ENCODE measurements around the gene ARHGEF28.

The ARHGEF28 gene

DNA sequence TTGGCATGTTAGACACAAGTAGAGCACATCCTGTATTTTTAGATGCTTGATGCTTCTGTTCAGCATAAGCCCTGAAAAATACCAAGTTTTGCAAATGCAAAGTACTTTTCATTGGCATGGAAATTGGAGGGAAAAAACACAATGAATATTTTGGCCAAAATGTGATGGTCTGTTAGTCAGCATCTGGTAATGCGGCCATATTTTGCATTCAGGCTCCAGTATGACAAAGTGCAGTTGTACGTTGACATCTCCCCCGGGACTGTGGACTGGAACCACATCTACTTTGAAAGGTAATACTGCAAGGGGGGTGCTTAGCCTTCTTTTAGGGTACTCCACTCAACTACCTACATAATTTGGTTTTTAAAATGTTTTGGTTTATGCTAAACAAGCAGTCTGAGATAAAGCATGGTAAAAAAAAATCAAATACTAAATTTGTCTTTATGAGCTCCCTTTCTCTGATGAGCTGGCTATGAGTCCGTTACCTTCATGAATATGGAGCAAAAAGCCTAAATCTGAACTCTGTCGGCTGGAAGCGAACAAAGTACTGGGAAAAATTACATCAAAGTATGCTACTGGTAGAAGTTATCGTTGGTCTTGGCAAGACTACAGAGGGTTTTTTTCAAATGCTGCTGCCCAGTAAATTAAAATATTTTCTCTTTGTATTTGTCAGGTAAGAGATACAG is 297.0 kb downstream of the ARHGEF28 start:
- no peak for DNase-seq (ENCODE audit: low read depth, low spot score)
- WGBS (ENCODE audit: insufficient coverage, insufficient read length), result no CpG with 5 or more reads among the region's 7 CpGs
- Histone ChIP-seq H3K27me3 (ENCODE audit: control insufficient read depth, insufficient read depth, low read length) (no peaks in the 10 kb centered on the region), H3K27ac (ENCODE audit: low read length) (no peak overlapping the region), H3K36me3 (ENCODE audit: control insufficient read depth, insufficient read depth, low read length) (no peaks in the 10 kb centered on the region), H3K9me3 (ENCODE audit: control insufficient read depth, insufficient read depth, low read length) (no peaks in the 10 kb centered on the region), H3K4me3 (ENCODE audit: low read length) (no peak overlapping the region), H3K4me1 (ENCODE audit: control insufficient read depth, insufficient read depth, low read length) (no peaks in the 10 kb centered on the region)

DNA sequence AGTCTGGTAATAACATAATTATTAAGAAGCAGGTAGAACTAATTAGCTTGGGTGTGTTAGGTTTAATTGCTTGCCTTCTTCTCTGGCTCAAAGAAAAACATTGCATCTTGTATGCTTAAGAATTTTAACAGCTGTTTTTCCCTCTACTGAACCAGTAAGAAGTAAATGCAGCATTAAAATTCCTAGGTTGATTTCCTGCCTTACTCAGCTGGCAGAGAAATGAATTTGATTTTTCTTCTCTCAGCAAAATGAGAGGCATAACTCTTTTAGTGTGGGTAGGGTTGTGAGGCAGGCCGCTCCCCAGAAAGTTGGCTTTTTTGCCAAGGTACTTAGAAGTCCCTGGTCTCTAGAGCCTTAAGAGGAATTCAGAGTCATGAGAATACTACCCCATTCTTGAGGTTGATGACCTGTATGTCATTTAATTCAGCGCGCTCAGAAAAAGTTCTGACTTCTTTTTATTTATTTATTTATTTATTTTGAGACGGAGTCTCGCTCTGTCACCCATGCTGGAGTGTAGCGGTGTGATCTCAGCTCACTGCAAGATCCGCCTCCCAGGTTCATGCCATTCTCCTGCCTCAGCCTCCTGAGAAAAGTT is 302.6 kb downstream of the ARHGEF28 start:
- WGBS (ENCODE audit: insufficient coverage, insufficient read length), result no CpG with 5 or more reads among the region's 7 CpGs
- H3K4me1 ChIP-seq (ENCODE audit: control insufficient read depth, insufficient read depth, low read length), result no peaks in the 10 kb centered on the region
- H3K9me3 ChIP-seq (ENCODE audit: control insufficient read depth, insufficient read depth, low read length), result no peaks in the 10 kb centered on the region
- H3K27ac ChIP-seq (ENCODE audit: low read length), result no peak overlapping the region
- no peak for DNase-seq (ENCODE audit: low read depth, low spot score)
- no peaks in the 10 kb centered on the region for H3K36me3 ChIP-seq (ENCODE audit: control insufficient read depth, insufficient read depth, low read length)
- H3K27me3 ChIP-seq (ENCODE audit: control insufficient read depth, insufficient read depth, low read length), result no peaks in the 10 kb centered on the region
- H3K4me3 ChIP-seq (ENCODE audit: low read length), result no peak overlapping the region

DNA sequence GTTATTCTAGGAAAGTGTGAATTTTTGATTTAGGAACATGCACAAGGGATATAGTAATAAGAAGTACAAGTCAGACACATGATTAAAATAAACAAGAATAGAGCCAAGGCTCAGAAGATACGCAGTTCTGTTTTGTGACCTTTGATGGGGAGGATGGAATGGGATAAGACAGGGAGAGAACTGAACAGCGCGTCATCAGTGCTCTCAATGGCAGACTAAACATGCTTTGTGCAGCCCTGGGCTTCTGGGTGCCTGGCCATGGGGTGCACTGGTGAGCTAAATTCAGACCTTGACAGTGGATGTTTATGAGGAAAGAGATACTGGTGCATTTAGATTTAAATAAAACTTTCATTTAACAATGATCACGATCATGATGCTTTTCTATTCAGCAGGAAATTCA is 309.7 kb downstream of the ARHGEF28 start:
- whole genome bisulfite sequencing (ENCODE audit: insufficient coverage, insufficient read length), result no CpG with 5 or more reads among the region's 4 CpGs
- Histone ChIP-seq H3K36me3 (ENCODE audit: control insufficient read depth, insufficient read depth, low read length) (no peaks in the 10 kb centered on the region), H3K4me3 (ENCODE audit: low read length) (no peak overlapping the region), H3K9me3 (ENCODE audit: control insufficient read depth, insufficient read depth, low read length) (no peaks in the 10 kb centered on the region), H3K27me3 (ENCODE audit: control insufficient read depth, insufficient read depth, low read length) (no peaks in the 10 kb centered on the region), H3K27ac (ENCODE audit: low read length) (no peak overlapping the region), H3K4me1 (ENCODE audit: control insufficient read depth, insufficient read depth, low read length) (no peaks in the 10 kb centered on the region)
- no peak for DNase-seq (ENCODE audit: low read depth, low spot score)

DNA sequence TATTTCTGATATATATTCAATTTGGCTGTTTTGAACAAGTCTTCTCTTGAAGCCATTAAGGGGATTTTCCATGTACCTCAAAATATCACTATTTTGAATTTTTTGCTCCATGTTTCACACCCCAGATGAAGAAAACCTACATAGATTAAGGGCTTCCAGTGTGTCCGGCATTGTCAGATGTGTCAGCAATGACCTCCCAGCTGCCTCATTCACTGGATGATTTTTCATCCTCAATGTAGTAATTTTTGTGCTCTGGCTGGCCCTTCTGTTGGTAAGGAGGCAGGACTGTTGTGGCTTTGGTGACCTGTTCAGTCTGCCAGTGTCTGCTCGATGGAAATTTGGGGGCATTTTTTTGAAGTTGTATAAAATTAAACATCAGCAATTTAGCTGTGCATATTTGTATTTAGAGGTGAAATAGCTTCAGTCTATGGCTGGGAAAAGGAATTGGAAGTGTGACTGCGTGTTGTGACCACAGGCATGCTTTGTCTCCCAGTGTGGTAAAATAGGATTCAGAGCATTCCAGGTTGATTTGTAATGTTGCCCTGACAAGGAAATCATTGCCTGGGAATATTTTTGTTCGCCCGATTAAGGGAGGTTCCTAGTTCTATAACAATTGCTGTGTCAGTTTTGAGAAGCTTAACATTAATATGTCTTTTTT is 312.4 kb downstream of the ARHGEF28 start:
- H3K9me3 ChIP-seq (ENCODE audit: control insufficient read depth, insufficient read depth, low read length), result no peaks in the 10 kb centered on the region
- DNase-seq (ENCODE audit: low read depth, low spot score), result no peak
- no peaks in the 10 kb centered on the region for H3K36me3 ChIP-seq (ENCODE audit: control insufficient read depth, insufficient read depth, low read length)
- no peak overlapping the region for H3K4me3 ChIP-seq (ENCODE audit: low read length)
- WGBS (ENCODE audit: insufficient coverage, insufficient read length), result no CpG with 5 or more reads among the region's 5 CpGs
- no peaks in the 10 kb centered on the region for H3K4me1 ChIP-seq (ENCODE audit: control insufficient read depth, insufficient read depth, low read length)
- H3K27ac ChIP-seq (ENCODE audit: low read length), result no peak overlapping the region
- H3K27me3 ChIP-seq (ENCODE audit: control insufficient read depth, insufficient read depth, low read length), result no peaks in the 10 kb centered on the region

DNA sequence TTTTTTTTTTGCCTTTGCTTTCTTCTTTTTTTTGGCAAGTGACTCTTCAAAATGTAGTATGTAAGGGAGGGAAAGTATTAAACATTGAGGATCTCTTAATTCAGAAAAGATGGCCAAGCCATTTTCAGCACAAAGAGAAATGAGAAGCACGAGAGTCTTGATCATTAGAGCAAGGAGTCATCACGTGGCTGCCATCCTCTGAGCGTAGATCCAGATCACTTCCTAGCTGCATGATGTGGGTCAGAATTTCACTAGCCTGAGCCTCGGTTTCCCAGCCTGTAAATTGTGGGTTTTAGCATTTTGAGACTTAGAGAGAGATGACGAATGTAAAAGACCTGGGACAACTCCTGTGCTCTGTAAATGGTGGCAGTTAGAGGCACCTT is 312.9 kb downstream of the ARHGEF28 start:
- H3K27ac ChIP-seq (ENCODE audit: low read length), result no peak overlapping the region
- no peak overlapping the region for H3K4me3 ChIP-seq (ENCODE audit: low read length)
- no peaks in the 10 kb centered on the region for H3K4me1 ChIP-seq (ENCODE audit: control insufficient read depth, insufficient read depth, low read length)
- no peaks in the 10 kb centered on the region for H3K36me3 ChIP-seq (ENCODE audit: control insufficient read depth, insufficient read depth, low read length)
- no peaks in the 10 kb centered on the region for H3K9me3 ChIP-seq (ENCODE audit: control insufficient read depth, insufficient read depth, low read length)
- no peaks in the 10 kb centered on the region for H3K27me3 ChIP-seq (ENCODE audit: control insufficient read depth, insufficient read depth, low read length)
- WGBS (ENCODE audit: insufficient coverage, insufficient read length), result no CpG with 5 or more reads among the region's 5 CpGs
- no peak for DNase-seq (ENCODE audit: low read depth, low spot score)

DNA sequence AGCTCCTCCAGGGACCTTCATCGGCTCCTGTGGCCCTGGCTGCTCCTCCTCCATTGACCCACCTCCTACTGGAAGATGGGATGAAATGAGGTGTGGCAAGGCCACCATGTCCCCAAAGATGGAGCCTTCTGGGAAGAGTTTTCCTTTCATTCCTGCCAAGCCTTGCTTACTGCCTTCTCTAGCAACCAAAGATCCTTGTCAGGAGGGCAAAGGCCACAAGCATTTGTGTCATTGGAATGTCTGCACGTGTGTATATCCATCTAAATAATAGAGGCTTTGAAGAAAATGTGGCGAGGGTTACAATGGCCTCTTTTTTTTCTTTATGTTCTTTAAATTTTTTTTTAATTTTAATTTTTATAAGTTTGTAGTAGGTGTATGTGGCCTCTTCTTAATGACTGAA is 313.6 kb downstream of the ARHGEF28 start:
- Histone ChIP-seq H3K4me3 (ENCODE audit: low read length) (no peak overlapping the region), H3K27ac (ENCODE audit: low read length) (no peak overlapping the region), H3K36me3 (ENCODE audit: control insufficient read depth, insufficient read depth, low read length) (no peaks in the 10 kb centered on the region), H3K4me1 (ENCODE audit: control insufficient read depth, insufficient read depth, low read length) (no peaks in the 10 kb centered on the region), H3K9me3 (ENCODE audit: control insufficient read depth, insufficient read depth, low read length) (no peaks in the 10 kb centered on the region), H3K27me3 (ENCODE audit: control insufficient read depth, insufficient read depth, low read length) (no peaks in the 10 kb centered on the region)
- no peak for DNase-seq (ENCODE audit: low read depth, low spot score)
- no CpG with 5 or more reads among the region's 3 CpGs for WGBS (ENCODE audit: insufficient coverage, insufficient read length)

DNA sequence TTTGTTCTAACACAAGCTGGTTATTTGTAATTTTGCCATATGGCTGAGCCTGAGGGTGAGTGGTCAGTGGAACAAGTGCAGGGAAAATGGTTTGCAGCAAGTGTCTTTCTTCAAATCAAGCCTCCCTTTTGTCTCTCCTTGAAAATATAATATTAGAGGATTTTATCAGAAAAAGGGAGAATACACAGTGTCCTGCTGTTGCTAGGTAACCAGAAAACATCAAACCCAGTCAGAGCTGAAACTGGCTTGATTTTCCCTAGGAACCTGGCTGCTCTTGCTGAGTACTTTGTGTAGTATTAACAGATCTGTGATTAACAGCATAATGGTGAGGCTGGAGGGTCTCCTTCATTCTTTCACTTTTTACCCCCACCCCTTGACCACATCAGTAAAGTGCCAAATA is 314.0 kb downstream of the ARHGEF28 start:
- Histone ChIP-seq H3K27me3 (ENCODE audit: control insufficient read depth, insufficient read depth, low read length) (no peaks in the 10 kb centered on the region), H3K9me3 (ENCODE audit: control insufficient read depth, insufficient read depth, low read length) (no peaks in the 10 kb centered on the region), H3K36me3 (ENCODE audit: control insufficient read depth, insufficient read depth, low read length) (no peaks in the 10 kb centered on the region), H3K27ac (ENCODE audit: low read length) (no peak overlapping the region), H3K4me1 (ENCODE audit: control insufficient read depth, insufficient read depth, low read length) (no peaks in the 10 kb centered on the region), H3K4me3 (ENCODE audit: low read length) (no peak overlapping the region)
- DNase-seq (ENCODE audit: low read depth, low spot score), result no peak

DNA sequence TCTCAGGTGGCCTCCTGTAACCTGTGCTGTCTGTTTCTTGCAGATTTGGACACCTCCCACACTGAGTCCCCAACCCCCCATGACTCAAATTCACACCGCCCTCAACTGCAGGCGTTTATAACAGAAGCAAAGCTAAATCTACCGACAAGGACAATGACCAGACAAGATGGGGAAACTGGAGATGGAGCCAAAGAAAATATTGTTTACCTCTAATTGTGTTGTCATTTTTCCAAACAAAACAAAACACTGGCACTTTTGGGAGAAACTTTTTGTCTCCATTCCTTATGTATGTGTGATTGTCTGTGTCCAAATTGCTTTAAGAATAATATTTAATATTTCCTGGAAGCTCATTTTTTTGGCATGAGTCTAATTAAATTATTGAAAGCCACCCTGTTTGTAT is 314.8 kb downstream of the ARHGEF28 start:
- H3K4me1 ChIP-seq (ENCODE audit: control insufficient read depth, insufficient read depth, low read length), result no peaks in the 10 kb centered on the region
- H3K27ac ChIP-seq (ENCODE audit: low read length), result no peak overlapping the region
- no peaks in the 10 kb centered on the region for H3K27me3 ChIP-seq (ENCODE audit: control insufficient read depth, insufficient read depth, low read length)
- no peaks in the 10 kb centered on the region for H3K9me3 ChIP-seq (ENCODE audit: control insufficient read depth, insufficient read depth, low read length)
- DNase-seq (ENCODE audit: low read depth, low spot score), result no peak
- H3K36me3 ChIP-seq (ENCODE audit: control insufficient read depth, insufficient read depth, low read length), result no peaks in the 10 kb centered on the region
- H3K4me3 ChIP-seq (ENCODE audit: low read length), result no peak overlapping the region
- no CpG with 5 or more reads among the region's 3 CpGs for WGBS (ENCODE audit: insufficient coverage, insufficient read length)

DNA sequence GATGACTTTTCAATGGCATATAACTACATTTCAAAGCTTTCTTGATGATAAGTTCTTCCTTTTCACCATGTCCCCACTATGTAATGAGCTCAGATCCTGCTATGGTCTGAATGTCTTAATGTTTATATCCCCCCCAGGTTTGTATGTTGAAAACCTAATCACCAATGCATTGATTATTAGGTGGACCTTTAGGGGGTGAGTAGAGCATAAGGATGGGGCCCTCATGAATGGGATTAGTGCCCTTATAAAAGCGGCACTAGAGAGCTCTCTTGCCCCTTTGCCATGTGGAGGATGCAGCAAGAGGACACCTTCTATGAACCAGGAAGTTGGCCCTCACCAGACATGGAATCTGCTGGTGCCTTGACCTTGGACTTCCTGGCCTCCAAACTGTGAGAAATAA is 316.8 kb downstream of the ARHGEF28 start:
- no peaks in the 10 kb centered on the region for H3K27me3 ChIP-seq (ENCODE audit: control insufficient read depth, insufficient read depth, low read length)
- no CpG with 5 or more reads among the region's 1 CpG for WGBS (ENCODE audit: insufficient coverage, insufficient read length)
- no peak overlapping the region for H3K27ac ChIP-seq (ENCODE audit: low read length)
- H3K4me1 ChIP-seq (ENCODE audit: control insufficient read depth, insufficient read depth, low read length), result no peaks in the 10 kb centered on the region
- no peaks in the 10 kb centered on the region for H3K36me3 ChIP-seq (ENCODE audit: control insufficient read depth, insufficient read depth, low read length)
- no peak for DNase-seq (ENCODE audit: low read depth, low spot score)
- H3K9me3 ChIP-seq (ENCODE audit: control insufficient read depth, insufficient read depth, low read length), result no peaks in the 10 kb centered on the region
- no peak overlapping the region for H3K4me3 ChIP-seq (ENCODE audit: low read length)

DNA sequence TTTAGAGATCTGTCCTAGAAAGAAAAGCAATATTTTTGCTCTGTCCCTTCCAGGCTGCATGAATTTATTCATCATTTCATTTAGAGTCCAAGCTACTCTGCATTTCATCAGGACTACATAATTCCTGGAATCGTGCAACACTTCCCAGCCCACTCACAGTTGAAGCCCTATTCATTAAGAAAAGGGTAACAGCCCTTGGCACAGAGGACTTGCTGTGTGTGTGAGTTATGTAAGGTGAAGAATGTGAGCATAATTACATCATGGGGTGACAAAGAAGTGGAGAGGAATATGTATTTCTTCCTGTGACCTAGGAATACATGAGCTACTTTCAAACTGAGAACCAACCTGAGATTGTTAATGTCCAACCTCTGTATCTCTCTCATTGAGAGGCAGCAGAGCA is 317.4 kb downstream of the ARHGEF28 start:
- WGBS (ENCODE audit: insufficient coverage, insufficient read length), result no CpG with 5 or more reads among the region's 1 CpG
- no peaks in the 10 kb centered on the region for H3K9me3 ChIP-seq (ENCODE audit: control insufficient read depth, insufficient read depth, low read length)

DNA sequence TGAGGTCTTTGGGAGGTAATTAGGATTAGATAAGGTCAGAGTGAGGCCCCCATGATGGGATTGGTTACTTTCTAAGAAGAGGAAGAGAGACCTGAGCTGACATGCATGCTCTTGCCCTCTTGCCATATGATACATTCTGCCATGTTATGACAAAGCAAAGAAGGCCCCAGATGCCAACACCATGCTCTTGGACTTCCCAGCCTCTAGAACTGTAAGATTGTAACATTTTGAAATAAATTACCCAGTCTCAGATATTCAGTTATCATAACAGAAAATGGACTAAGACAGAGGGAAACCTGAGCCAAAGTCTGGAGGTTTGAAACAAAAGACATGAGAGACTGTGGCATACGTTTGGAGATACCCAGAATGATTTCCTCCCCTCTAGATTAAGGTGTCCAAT is 318.6 kb downstream of the ARHGEF28 start:
- H3K27me3 ChIP-seq (ENCODE audit: control insufficient read depth, insufficient read depth, low read length), result no peaks in the 10 kb centered on the region
- no peak overlapping the region for H3K4me3 ChIP-seq (ENCODE audit: low read length)
- no peak overlapping the region for H3K27ac ChIP-seq (ENCODE audit: low read length)
- no peaks in the 10 kb centered on the region for H3K9me3 ChIP-seq (ENCODE audit: control insufficient read depth, insufficient read depth, low read length)
- no peaks in the 10 kb centered on the region for H3K36me3 ChIP-seq (ENCODE audit: control insufficient read depth, insufficient read depth, low read length)
- WGBS (ENCODE audit: insufficient coverage, insufficient read length), result no CpG with 5 or more reads among the region's 1 CpG
- no peaks in the 10 kb centered on the region for H3K4me1 ChIP-seq (ENCODE audit: control insufficient read depth, insufficient read depth, low read length)
- no peak for DNase-seq (ENCODE audit: low read depth, low spot score)

More for the DNA sequence above, 317.4 kb downstream of the ARHGEF28 start:
- DNase-seq (ENCODE audit: low read depth, low spot score), result no peak
- Histone ChIP-seq H3K4me1 (ENCODE audit: control insufficient read depth, insufficient read depth, low read length) (no peaks in the 10 kb centered on the region), H3K27ac (ENCODE audit: low read length) (no peak overlapping the region), H3K27me3 (ENCODE audit: control insufficient read depth, insufficient read depth, low read length) (no peaks in the 10 kb centered on the region), H3K36me3 (ENCODE audit: control insufficient read depth, insufficient read depth, low read length) (no peaks in the 10 kb centered on the region), H3K4me3 (ENCODE audit: low read length) (no peak overlapping the region)
